Activated T-helper 17 cell treated with anti-CD3 and anti-CD28 coated beads, Interleukin-2, amount 50 U/mL, for 72 hours (primary cell): ENCODE data around the gene CDK14. TPM values are rescaled to one million over a fixed set of nuclear protein-coding genes. Genes with fewer than 3 reads are reported as not detected.

Source experiments
- ATAC-seq: fragments of 150-1000 bp; cut with Tn5 transposase; replicated peaks from 2 replicates; pipeline ENCODE4 v1.10.0; 2021; ENCODE audit warnings: mild to moderate bottlenecking, moderate library complexity
- H3K27ac Mint-ChIP-seq: one replicate; pipeline ENCODE4 v1.8.0; 2022; ENCODE audit warnings: mixed read lengths
- H3K27me3 Mint-ChIP-seq: one replicate; pipeline ENCODE4 v1.8.0; 2022; ENCODE audit warnings: mixed read lengths
- H3K36me3 Mint-ChIP-seq: one replicate; pipeline ENCODE4 v1.8.0; 2022; ENCODE audit warnings: low read depth, mild to moderate bottlenecking, mixed read lengths
- H3K4me1 Mint-ChIP-seq: one replicate; pipeline ENCODE4 v1.8.0; 2022; ENCODE audit warnings: mixed read lengths
- H3K4me3 Mint-ChIP-seq: one replicate; pipeline ENCODE4 v1.8.0; 2022; ENCODE audit warnings: mild to moderate bottlenecking, mixed read lengths
- H3K9me3 Mint-ChIP-seq: one replicate; pipeline ENCODE4 v1.8.0; 2022; ENCODE audit warnings: mixed read lengths
- total RNA-seq, 2 donors: library from RNA; stranded (reverse); gene quantifications; one replicate each; pipeline ENCODE4 v1.2.3, GENCODE V29; 2022

Gene CDK14
- total RNA-seq, 2 donors from 2014 or later = 0.04 to 1.4 TPM

GRCh38 chr7:90693939-90694338 is 97.8 kb downstream of the CDK14 start:
- H3K36me3 Mint-ChIP-seq = no peaks in the 10 kb centered on the region
- no peaks in the 10 kb centered on the region for H3K27me3 Mint-ChIP-seq
- no peak overlapping the region for H3K4me3 Mint-ChIP-seq
- peaks cover 11% of the 10 kb centered on the region for H3K9me3 Mint-ChIP-seq
- ATAC-seq = no peak
- no peak overlapping the region for H3K27ac Mint-ChIP-seq
- H3K4me1 Mint-ChIP-seq = no peaks in the 10 kb centered on the region

- Mint-ChIP-seq H3K36me3 (no peaks in the 10 kb centered on the region), H3K4me3 (no peak overlapping the region), H3K27ac (no peak overlapping the region), H3K4me1 (no peaks in the 10 kb centered on the region), H3K27me3 (no peaks in the 10 kb centered on the region), H3K9me3 (peaks cover 11% of the 10 kb centered on the region)
- no peak for ATAC-seq
Measured at GRCh38 chr7:90698616-90699015, 102.5 kb downstream of the CDK14 start.

GRCh38 chr7:90701021-90701420 is 104.9 kb downstream of the CDK14 start:
- no peak overlapping the region for H3K27ac Mint-ChIP-seq
- H3K36me3 Mint-ChIP-seq = no peaks in the 10 kb centered on the region
- H3K27me3 Mint-ChIP-seq = no peaks in the 10 kb centered on the region
- H3K9me3 Mint-ChIP-seq = peaks cover 4% of the 10 kb centered on the region
- ATAC-seq = no peak
- H3K4me3 Mint-ChIP-seq = no peak overlapping the region
- no peaks in the 10 kb centered on the region for H3K4me1 Mint-ChIP-seq

- Mint-ChIP-seq H3K27me3 (no peaks in the 10 kb centered on the region), H3K27ac (no peak overlapping the region), H3K36me3 (no peaks in the 10 kb centered on the region), H3K4me3 (no peak overlapping the region), H3K4me1 (no peaks in the 10 kb centered on the region), H3K9me3 (peaks cover under 1% of the 10 kb centered on the region)
- ATAC-seq = no peak
Measured at GRCh38 chr7:90701771-90702170, 105.7 kb downstream of the CDK14 start.

- Mint-ChIP-seq H3K27me3 (no peaks in the 10 kb centered on the region), H3K4me3 (no peak overlapping the region), H3K36me3 (no peaks in the 10 kb centered on the region), H3K27ac (no peak overlapping the region), H3K9me3 (peaks cover 3% of the 10 kb centered on the region), H3K4me1 (no peaks in the 10 kb centered on the region)
- no peak for ATAC-seq
Measured at GRCh38 chr7:90705391-90706071, 109.4 kb downstream of the CDK14 start.

- no peaks in the 10 kb centered on the region for H3K4me1 Mint-ChIP-seq
- H3K9me3 Mint-ChIP-seq = peaks cover 3% of the 10 kb centered on the region
- no peak overlapping the region for H3K27ac Mint-ChIP-seq
- H3K27me3 Mint-ChIP-seq = no peaks in the 10 kb centered on the region
- H3K36me3 Mint-ChIP-seq = no peaks in the 10 kb centered on the region
- no peak for ATAC-seq
- H3K4me3 Mint-ChIP-seq = no peak overlapping the region
Measured at GRCh38 chr7:90706072-90706716, 110.1 kb downstream of the CDK14 start.

GRCh38 chr7:90708841-90709317 is 112.8 kb downstream of the CDK14 start:
- H3K4me3 Mint-ChIP-seq = no peak overlapping the region
- no peaks in the 10 kb centered on the region for H3K36me3 Mint-ChIP-seq
- ATAC-seq = no peak
- H3K27ac Mint-ChIP-seq = no peak overlapping the region
- H3K9me3 Mint-ChIP-seq = peaks cover 3% of the 10 kb centered on the region
- H3K27me3 Mint-ChIP-seq = peaks cover 3% of the 10 kb centered on the region
- no peaks in the 10 kb centered on the region for H3K4me1 Mint-ChIP-seq

GRCh38 chr7:90709501-90710465 is 113.7 kb downstream of the CDK14 start:
- Mint-ChIP-seq H3K27me3 (peaks cover 3% of the 10 kb centered on the region), H3K27ac (no peak overlapping the region), H3K36me3 (no peaks in the 10 kb centered on the region), H3K9me3 (peaks cover 3% of the 10 kb centered on the region), H3K4me1 (no peaks in the 10 kb centered on the region), H3K4me3 (no peak overlapping the region)
- ATAC-seq = no peak

- no peak overlapping the region for H3K4me3 Mint-ChIP-seq
- H3K27ac Mint-ChIP-seq = no peak overlapping the region
- no peak for ATAC-seq
- H3K36me3 Mint-ChIP-seq = no peaks in the 10 kb centered on the region
- H3K27me3 Mint-ChIP-seq = peaks cover 3% of the 10 kb centered on the region
- H3K9me3 Mint-ChIP-seq = peaks cover 3% of the 10 kb centered on the region
- H3K4me1 Mint-ChIP-seq = no peaks in the 10 kb centered on the region
Measured at GRCh38 chr7:90710466-90710850, 114.3 kb downstream of the CDK14 start.

GRCh38 chr7:90713628-90714027 is 117.5 kb downstream of the CDK14 start:
- Mint-ChIP-seq H3K4me1 (no peaks in the 10 kb centered on the region), H3K9me3 (peaks cover 3% of the 10 kb centered on the region), H3K27me3 (peaks cover 3% of the 10 kb centered on the region), H3K36me3 (no peaks in the 10 kb centered on the region), H3K4me3 (no peak overlapping the region), H3K27ac (no peak overlapping the region)
- no peak for ATAC-seq

GRCh38 chr7:90715067-90715466 is 118.9 kb downstream of the CDK14 start:
- Mint-ChIP-seq H3K4me1 (no peaks in the 10 kb centered on the region), H3K36me3 (no peaks in the 10 kb centered on the region), H3K27ac (no peak overlapping the region), H3K4me3 (no peak overlapping the region), H3K9me3 (no peaks in the 10 kb centered on the region), H3K27me3 (peaks cover 3% of the 10 kb centered on the region)
- ATAC-seq = no peak

- H3K4me1 Mint-ChIP-seq = no peaks in the 10 kb centered on the region
- H3K4me3 Mint-ChIP-seq = no peak overlapping the region
- H3K27me3 Mint-ChIP-seq = no peaks in the 10 kb centered on the region
- H3K27ac Mint-ChIP-seq = no peak overlapping the region
- ATAC-seq = no peak
- no peaks in the 10 kb centered on the region for H3K9me3 Mint-ChIP-seq
- H3K36me3 Mint-ChIP-seq = no peaks in the 10 kb centered on the region
Measured at GRCh38 chr7:90717296-90718060, 121.4 kb downstream of the CDK14 start.

- ATAC-seq = no peak
- Mint-ChIP-seq H3K36me3 (no peaks in the 10 kb centered on the region), H3K27ac (no peak overlapping the region), H3K4me1 (no peaks in the 10 kb centered on the region), H3K27me3 (no peaks in the 10 kb centered on the region), H3K4me3 (no peak overlapping the region), H3K9me3 (no peaks in the 10 kb centered on the region)
Measured at GRCh38 chr7:90719155-90719554, 123.0 kb downstream of the CDK14 start.
